Panc1 (cell line): ENCODE measurements around the gene MRPL21. TPM values are rescaled to one million over a fixed set of nuclear protein-coding genes. Genes with fewer than 3 reads are reported as not detected.

ENCODE experiments used
- ATAC-seq: fragments of 200-7000 bp; cut with Tn5 transposase; 2 replicates; pipeline ENCODE4 v1.9.1; 2020; ENCODE audit warnings: mild to moderate bottlenecking, moderate library complexity
- BruUV-seq: library from RNA; stranded (reverse); fragments of 400-500 nt; replicated peaks from 2 replicates; lab custom pipeline; 2021; lab: Mats Ljungman, UMichigan
- CTCF ChIA-PET: fragments of 300-600 bp; sonication (Branson Sonifier 250); formaldehyde crosslinking; loops from one replicate; lab custom pipeline; 2022; ENCODE audit warnings: antibody characterized with exemption; lab: Charles Lee
- POLR2A ChIA-PET: fragments of 300-600 bp; sonication (Branson Sonifier 250); formaldehyde crosslinking; loops from one replicate; lab custom pipeline; 2022; ENCODE audit warnings: antibody characterized with exemption; lab: Charles Lee
- DNase-seq: peaks from one replicate; pipeline ENCODE4 v3.0.0-alpha.2; 2010; ENCODE audit warnings: low read depth, low spot score
- H3K27ac ChIP-seq: 2 replicates; pipeline ENCODE4 v1.5.1; 2011; ENCODE audit warnings: mild to moderate bottlenecking, low read length, inconsistent platforms
- H3K27me3 ChIP-seq: fragments of 200-500 bp; sonication (Bioruptor generic); 2 replicates; pipeline ENCODE4 v1.6.0; 2014; ENCODE audit warnings: low read length, inconsistent platforms; ENCODE audit not compliant: control insufficient read depth, insufficient read depth
- H3K36me3 ChIP-seq: fragments of 200-500 bp; sonication (Bioruptor generic); 2 replicates; pipeline ENCODE4 v1.5.1; 2014; ENCODE audit warnings: inconsistent platforms, mild to moderate bottlenecking, low read length, moderate library complexity; ENCODE audit not compliant: control insufficient read depth, insufficient read depth
- H3K4me1 ChIP-seq: 2 replicates; pipeline ENCODE4 v1.5.1; 2011; ENCODE audit warnings: inconsistent platforms, mild to moderate bottlenecking, low read length, moderate library complexity; ENCODE audit not compliant: control insufficient read depth, insufficient read depth
- H3K4me3 ChIP-seq, 2 experiments: 2 replicates each; pipeline ENCODE4 v1.5.1; 2011 to 2012; ENCODE audit warnings: low read depth in 2 of 2, low read length in 2 of 2, mild to moderate bottlenecking in 2 of 2, inconsistent platforms in 1 of 2, moderate library complexity in 1 of 2
- H3K9me3 ChIP-seq: fragments of 200-500 bp; sonication (Bioruptor generic); 2 replicates; pipeline ENCODE4 v1.5.1; 2014; ENCODE audit warnings: low read depth, mild to moderate bottlenecking, inconsistent platforms, low read length, moderate library complexity; ENCODE audit not compliant: control insufficient read depth, insufficient read depth
- POLR2AphosphoS5 ChIP-seq: IDR thresholded peaks from 2 replicates; pipeline ENCODE4 v1.6.1; 2012; ENCODE audit warnings: mild to moderate bottlenecking, low read depth, low read length, moderate library complexity
- REST ChIP-seq, 2 experiments: IDR thresholded peaks; 2 replicates each; pipeline ENCODE4 v1.6.1; 2011 to 2012; ENCODE audit warnings: low read depth in 2 of 2, control low read depth in 1 of 2, low read length in 1 of 2, mild to moderate bottlenecking in 1 of 2, moderate library complexity in 1 of 2; ENCODE audit not compliant: insufficient read depth in 1 of 2
- SIN3A ChIP-seq: IDR thresholded peaks from 2 replicates; pipeline ENCODE4 v1.6.1; 2012; ENCODE audit warnings: low read depth, mild to moderate bottlenecking, low read length, moderate library complexity, borderline replicate concordance; ENCODE audit not compliant: insufficient read depth
- TCF7L2 ChIP-seq: IDR thresholded peaks from 2 replicates; pipeline ENCODE4 v1.6.1; 2011; ENCODE audit warnings: mild to moderate bottlenecking, low read depth, low read length, inconsistent platforms
- in situ Hi-C: cut with HindIII; loops from 2 replicates; pipeline ENCODE4 v1.10.0; 2016; ENCODE audit warnings: low sequenced_read_pairs, low pct_unique_long_range_greater_than_20kb
- intact Hi-C: fragments of 100-400 bp; cut with micrococcal nuclease; formaldehyde crosslinking; loops from one replicate; pipeline ENCODE4 v1.10.0; 2022; ENCODE audit not compliant: unreplicated experiment
- total RNA-seq: library from RNA; stranded (reverse); gene quantifications from one replicate; pipeline ENCODE4 v1.2.1, GENCODE V29; 2021; ENCODE audit not compliant: unreplicated experiment
- TF ChIP-seq, protein P1 (sequence below): fragments of 450-650 bp; IDR thresholded peaks from 2 replicates; pipeline ENCODE4 v1.5.1; 2017; ENCODE audit warnings: mild to moderate bottlenecking

Gene MRPL21
- total RNA-seq, 1 experiment from 2014 or later = 94.9 TPM

DNA sequence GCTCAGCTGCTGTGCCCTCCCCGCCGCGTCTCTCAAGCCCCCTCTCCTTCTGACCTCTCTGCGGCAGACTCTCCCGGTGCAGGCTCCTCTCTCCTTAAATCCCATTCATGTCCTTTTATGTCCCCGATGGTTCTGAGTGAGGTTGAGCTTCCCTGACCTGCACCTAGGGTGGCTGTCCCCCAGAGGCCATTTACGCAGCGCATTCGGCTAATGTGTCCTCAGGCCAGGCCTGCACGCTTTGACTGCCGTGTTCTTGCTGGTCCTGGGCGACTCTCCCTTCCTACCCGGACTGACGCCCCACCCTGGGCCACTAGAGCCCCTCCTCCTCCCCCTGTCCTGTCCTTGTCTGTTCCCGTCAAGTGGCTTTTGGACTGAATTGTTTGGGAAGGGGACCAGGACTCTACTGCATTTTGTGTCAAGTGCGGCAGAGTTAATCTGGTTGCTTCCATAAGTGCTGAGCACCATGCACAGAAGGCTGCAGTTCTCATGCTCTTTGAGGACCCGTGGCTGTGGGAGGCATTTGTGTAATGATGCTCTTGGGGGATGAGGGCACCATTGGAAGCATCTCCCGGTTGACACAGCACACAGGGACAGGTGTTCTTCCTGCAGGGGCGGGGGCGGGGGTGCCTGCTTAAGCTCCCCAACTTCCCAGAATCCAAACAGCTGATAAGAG, 37.2 kb upstream of the MRPL21 start:
- no peaks in the 10 kb centered on the region for H3K4me1 ChIP-seq
- no peak overlapping the region for H3K4me3 ChIP-seq
- DNase-seq (no peak), ATAC-seq (no peak)
- intact Hi-C loops = no loop called here
- H3K9me3 ChIP-seq = no peaks in the 10 kb centered on the region
- no peak overlapping the region for H3K27ac ChIP-seq
- BruUV-seq = no TSS peak
- in situ Hi-C loops = no loop called here
- CTCF ChIA-PET = no interaction called here
- TF ChIP-seq SIN3A (no peak), TCF7L2 (no peak), POLR2AphosphoS5 (no peak), REST (IDR thresholded peaks at IDR 0.05; ENCODE audit: insufficient read depth in 1 of 2, low read depth in 2 of 2, low read length in 1 of 2) (no peak)
- TF ChIP-seq, protein P1, sequence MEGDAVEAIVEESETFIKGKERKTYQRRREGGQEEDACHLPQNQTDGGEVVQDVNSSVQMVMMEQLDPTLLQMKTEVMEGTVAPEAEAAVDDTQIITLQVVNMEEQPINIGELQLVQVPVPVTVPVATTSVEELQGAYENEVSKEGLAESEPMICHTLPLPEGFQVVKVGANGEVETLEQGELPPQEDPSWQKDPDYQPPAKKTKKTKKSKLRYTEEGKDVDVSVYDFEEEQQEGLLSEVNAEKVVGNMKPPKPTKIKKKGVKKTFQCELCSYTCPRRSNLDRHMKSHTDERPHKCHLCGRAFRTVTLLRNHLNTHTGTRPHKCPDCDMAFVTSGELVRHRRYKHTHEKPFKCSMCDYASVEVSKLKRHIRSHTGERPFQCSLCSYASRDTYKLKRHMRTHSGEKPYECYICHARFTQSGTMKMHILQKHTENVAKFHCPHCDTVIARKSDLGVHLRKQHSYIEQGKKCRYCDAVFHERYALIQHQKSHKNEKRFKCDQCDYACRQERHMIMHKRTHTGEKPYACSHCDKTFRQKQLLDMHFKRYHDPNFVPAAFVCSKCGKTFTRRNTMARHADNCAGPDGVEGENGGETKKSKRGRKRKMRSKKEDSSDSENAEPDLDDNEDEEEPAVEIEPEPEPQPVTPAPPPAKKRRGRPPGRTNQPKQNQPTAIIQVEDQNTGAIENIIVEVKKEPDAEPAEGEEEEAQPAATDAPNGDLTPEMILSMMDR = no peak
- H3K27me3 ChIP-seq = no peaks in the 10 kb centered on the region
- H3K36me3 ChIP-seq = no peaks in the 10 kb centered on the region
- POLR2A ChIA-PET = no interaction called here

DNA sequence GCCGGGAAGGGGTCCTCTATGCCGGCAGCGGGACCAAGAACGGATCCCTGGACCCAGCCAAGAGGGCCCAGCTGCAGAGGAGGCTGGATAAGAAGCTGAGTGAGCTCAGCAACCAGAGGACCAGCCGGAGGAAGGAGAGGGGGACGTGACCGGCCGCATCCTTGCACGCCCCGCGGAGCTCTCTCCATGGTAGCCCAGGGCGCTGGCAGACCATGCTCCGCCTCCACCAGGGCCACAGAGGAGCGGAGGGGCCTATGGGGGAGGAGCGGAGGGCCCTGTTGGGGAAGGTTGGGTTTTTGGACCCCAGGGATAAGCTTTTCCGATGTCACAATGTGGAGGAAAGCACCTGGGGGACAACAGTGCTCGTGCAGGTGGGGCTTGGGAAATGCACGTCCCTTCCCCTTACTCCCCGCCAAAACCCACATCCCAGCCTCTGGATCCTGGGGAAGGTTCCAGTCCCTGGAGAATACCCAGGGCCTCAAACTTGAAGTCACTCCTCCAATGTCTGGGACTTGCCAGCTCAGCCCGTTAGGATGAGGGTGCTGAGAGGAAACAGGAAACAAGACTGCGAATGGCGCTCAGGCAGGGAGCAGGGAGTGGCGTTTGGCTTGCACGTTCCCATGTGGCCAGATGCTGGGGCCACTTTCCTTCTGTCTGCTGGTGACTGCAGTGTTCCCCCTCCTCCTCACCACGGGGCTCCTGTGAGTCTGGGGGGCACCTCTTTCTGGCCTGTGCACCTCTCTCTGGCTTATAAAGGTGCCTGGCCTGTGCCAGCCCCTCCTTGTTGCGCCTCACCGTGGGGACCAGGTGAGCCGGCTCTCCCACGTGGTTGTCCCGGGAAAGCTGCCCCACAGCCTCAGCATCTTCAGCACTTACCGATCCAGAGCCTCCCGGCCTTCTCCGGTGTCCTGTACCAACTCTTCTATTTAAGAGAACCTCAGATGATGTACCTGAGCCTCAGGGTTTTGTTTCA, 36.2 kb upstream of the MRPL21 start:
- no peak overlapping the region for H3K27ac ChIP-seq
- in situ Hi-C loops = no loop called here
- DNase-seq (no peak), ATAC-seq (peak; percentile 23; the same call in 1 of the 2 replicates)
- intact Hi-C loops = no loop called here
- ChIA-PET POLR2A (no interaction called here), CTCF (no interaction called here)
- TF ChIP-seq SIN3A (no peak), REST (IDR thresholded peaks at IDR 0.05; ENCODE audit: insufficient read depth in 1 of 2, low read depth in 2 of 2, low read length in 1 of 2) (no peak), POLR2AphosphoS5 (no peak), TCF7L2 (no peak)
- TF ChIP-seq, protein P1 = no peak
- no peaks in the 10 kb centered on the region for H3K9me3 ChIP-seq
- no peaks in the 10 kb centered on the region for H3K36me3 ChIP-seq
- no peak overlapping the region for H3K4me3 ChIP-seq
- BruUV-seq = no TSS peak
- no peaks in the 10 kb centered on the region for H3K27me3 ChIP-seq
- H3K4me1 ChIP-seq = no peaks in the 10 kb centered on the region
